ENCODE data around the gene ZNF397. TPM values are rescaled to one million over a fixed set of nuclear protein-coding genes. Genes with fewer than 3 reads are reported as not detected.

The ZNF397 gene
- total RNA-seq, 1 experiment from 2014 or later, result 35.3 TPM

GRCh38 chr18:35296060-35296459 is 55.2 kb downstream of the ZNF397 start:
- no peak overlapping the region for H3K27ac ChIP-seq (ENCODE audit: insufficient read length, low read depth, low read length)
- Mint-ChIP-seq H3K27me3 (ENCODE audit: low read depth) (no peaks in the 10 kb centered on the region), H3K9me3 (peaks cover 6 to 21% of the 10 kb centered on the region in 2 experiments; a peak in 4 of 5 replicates), H3K36me3 (ENCODE audit: insufficient read depth in 1 of 3, low read depth in 3 of 3) (peaks cover 44 to 60% (median 50%) of the 10 kb centered on the region in 3 experiments), H3K27ac (no peak overlapping the region), H3K4me3 (no peak overlapping the region), H3K4me1 (peaks cover 6 to 9% of the 10 kb centered on the region in 2 experiments)
- H3K79me2 ChIP-seq (ENCODE audit: insufficient read depth, low read length), result no peaks in the 10 kb centered on the region
- H2AK5ac ChIP-seq (ENCODE audit: insufficient read length, low read length), result no peak overlapping the region
- no peak overlapping the region for H2BK5ac ChIP-seq (ENCODE audit: insufficient read length, low read length)
- H3K27me3 ChIP-seq (ENCODE audit: insufficient read depth, low read length), result no peaks in the 10 kb centered on the region
- no peaks in the 10 kb centered on the region for H3K9me3 ChIP-seq (ENCODE audit: control insufficient read depth, low read depth, low read length)
- peaks cover 4% of the 10 kb centered on the region for H3K79me1 ChIP-seq (ENCODE audit: insufficient read depth, low read depth, low read length, poor library complexity, severe bottlenecking)
- H3T11ph ChIP-seq (ENCODE audit: low read length), result no peak overlapping the region
- H3K4ac ChIP-seq (ENCODE audit: low read depth, low read length), result no peak overlapping the region
- H3K23ac ChIP-seq (ENCODE audit: insufficient read length, low read depth, low read length), result no peak overlapping the region
- TF ChIP-seq, protein P1, sequence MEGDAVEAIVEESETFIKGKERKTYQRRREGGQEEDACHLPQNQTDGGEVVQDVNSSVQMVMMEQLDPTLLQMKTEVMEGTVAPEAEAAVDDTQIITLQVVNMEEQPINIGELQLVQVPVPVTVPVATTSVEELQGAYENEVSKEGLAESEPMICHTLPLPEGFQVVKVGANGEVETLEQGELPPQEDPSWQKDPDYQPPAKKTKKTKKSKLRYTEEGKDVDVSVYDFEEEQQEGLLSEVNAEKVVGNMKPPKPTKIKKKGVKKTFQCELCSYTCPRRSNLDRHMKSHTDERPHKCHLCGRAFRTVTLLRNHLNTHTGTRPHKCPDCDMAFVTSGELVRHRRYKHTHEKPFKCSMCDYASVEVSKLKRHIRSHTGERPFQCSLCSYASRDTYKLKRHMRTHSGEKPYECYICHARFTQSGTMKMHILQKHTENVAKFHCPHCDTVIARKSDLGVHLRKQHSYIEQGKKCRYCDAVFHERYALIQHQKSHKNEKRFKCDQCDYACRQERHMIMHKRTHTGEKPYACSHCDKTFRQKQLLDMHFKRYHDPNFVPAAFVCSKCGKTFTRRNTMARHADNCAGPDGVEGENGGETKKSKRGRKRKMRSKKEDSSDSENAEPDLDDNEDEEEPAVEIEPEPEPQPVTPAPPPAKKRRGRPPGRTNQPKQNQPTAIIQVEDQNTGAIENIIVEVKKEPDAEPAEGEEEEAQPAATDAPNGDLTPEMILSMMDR (conservative IDR thresholded peaks at IDR 0.05), result no peak
- no peaks in the 10 kb centered on the region for H3K23me2 ChIP-seq (ENCODE audit: insufficient read length, low read depth, low read length, poor library complexity, severe bottlenecking)
- no peak overlapping the region for H2BK20ac ChIP-seq (ENCODE audit: low read depth, low read length, poor library complexity, severe bottlenecking)
- H4K5ac ChIP-seq (ENCODE audit: insufficient read length, low read depth, low read length), result no peak overlapping the region
- WGBS (ENCODE audit: extremely low coverage, insufficient read length, low lambda C conversion rate), result no CpG with 5 or more reads among the region's 2 CpGs
- H4K20me1 ChIP-seq (ENCODE audit: control insufficient read depth, insufficient read depth, insufficient read length), result no peaks in the 10 kb centered on the region
- H3K4me1 ChIP-seq (ENCODE audit: insufficient read depth, low read length), result no peaks in the 10 kb centered on the region
- no peak overlapping the region for H3K9ac ChIP-seq (ENCODE audit: extremely low read depth, insufficient read length, low read length)
- H2BK15ac ChIP-seq (ENCODE audit: low read depth, low read length), result no peak overlapping the region
- H3K18ac ChIP-seq (ENCODE audit: insufficient read length, low read depth, low read length), result no peak overlapping the region
- no peak for DNase-seq
- no peak overlapping the region for H2AFZ ChIP-seq (ENCODE audit: low read length)
- no peak overlapping the region for H2BK12ac ChIP-seq (ENCODE audit: insufficient read length, low read depth, low read length)
- no peak overlapping the region for H3K4me2 ChIP-seq (ENCODE audit: insufficient read depth, insufficient read length, low read length)
- H3K14ac ChIP-seq (ENCODE audit: insufficient read depth, low read length), result no peak overlapping the region
- no peak overlapping the region for H2BK120ac ChIP-seq (ENCODE audit: low read depth, low read length, poor library complexity, severe bottlenecking)
- no peak overlapping the region for H4K91ac ChIP-seq (ENCODE audit: insufficient read length, low read depth, low read length)
- H3K56ac ChIP-seq (ENCODE audit: insufficient read length, low read depth, low read length), result no peak overlapping the region
- H4K8ac ChIP-seq (replicated peaks; ENCODE audit: insufficient read length, low read depth, low read length), result no peak overlapping the region

Measured in H9 (cell line).